ENCODE data around the gene MMP1. TPM values are rescaled to one million over a fixed set of nuclear protein-coding genes. Genes with fewer than 3 reads are reported as not detected.

Gene MMP1
- total RNA-seq, 1 experiment from 2014 or later: 0.35 TPM

DNA sequence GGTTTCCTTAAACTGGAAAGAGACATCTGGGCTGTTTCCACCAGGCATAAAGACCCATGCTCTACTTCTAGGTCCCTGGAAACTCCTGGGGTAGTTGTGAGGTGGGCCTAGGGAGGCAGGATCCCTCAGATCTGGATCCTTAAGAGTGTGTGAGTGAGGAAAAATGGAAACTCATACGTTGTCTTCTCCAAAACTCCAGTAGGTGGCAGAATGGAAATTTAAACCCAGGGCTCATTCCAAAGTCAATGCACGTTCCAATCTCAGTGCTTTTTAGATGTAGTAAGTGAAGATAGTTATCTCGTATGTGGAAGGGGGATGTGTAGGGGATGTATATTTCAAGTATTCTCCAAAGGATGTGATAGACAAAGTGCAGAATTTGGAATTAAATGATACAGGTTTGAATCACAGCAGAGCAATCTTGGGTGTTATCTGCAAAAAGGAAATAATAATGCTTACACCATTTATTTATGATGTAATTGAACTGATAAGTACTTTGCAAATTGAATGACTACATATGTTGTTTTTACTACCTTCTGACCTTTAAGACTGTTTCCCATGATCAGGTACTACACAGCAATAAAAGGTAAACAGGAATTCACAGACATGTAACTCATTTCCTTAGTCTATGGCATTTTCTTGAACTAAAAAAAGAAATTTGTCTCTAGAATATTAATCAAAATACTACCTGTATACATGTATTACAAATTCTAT is 13.1 kb upstream of the MMP1 start:
- BruUV-seq (replicated peaks): no TSS peak
- Histone ChIP-seq H3K4me1 (replicated peaks; ENCODE audit: insufficient read depth) (no peaks in the 10 kb centered on the region), H2AFZ (no peak overlapping the region), H3K79me2 (ENCODE audit: low read depth) (no peaks in the 10 kb centered on the region), H3K4me3 (no peak overlapping the region), H3K9me2 (ENCODE audit: insufficient read depth) (no peaks in the 10 kb centered on the region), H3K36me3 (ENCODE audit: low read depth) (no peaks in the 10 kb centered on the region), H3K4me2 (no peak overlapping the region), H3F3A (ENCODE audit: insufficient read depth, low read depth) (no peaks in the 10 kb centered on the region), H3K27me3 (ENCODE audit: insufficient read depth, low read depth) (no peaks in the 10 kb centered on the region), H4K20me1 (ENCODE audit: insufficient read depth) (no peaks in the 10 kb centered on the region), H3K9me3 (ENCODE audit: insufficient read depth, low read depth) (no peaks in the 10 kb centered on the region; the same call in 1 of the 2 replicates), H3K27ac (no peak overlapping the region)
- CTCF ChIA-PET: no interaction called here
- intact Hi-C loops (cut with micrococcal nuclease; ENCODE audit: unreplicated experiment): loop anchor here (1.0 to 5.0 kb wide), 3 partner anchors 79 to 244 kb away; no protein-coding TSS in a partner anchor
- DNase-seq: no peak
- POLR2A ChIA-PET (ENCODE audit: unreplicated experiment): no interaction called here
- TF ChIP-seq EZH2 (IDR thresholded peaks at IDR 0.05; ENCODE audit: low read depth): no peak
- TF ChIP-seq, protein P1, sequence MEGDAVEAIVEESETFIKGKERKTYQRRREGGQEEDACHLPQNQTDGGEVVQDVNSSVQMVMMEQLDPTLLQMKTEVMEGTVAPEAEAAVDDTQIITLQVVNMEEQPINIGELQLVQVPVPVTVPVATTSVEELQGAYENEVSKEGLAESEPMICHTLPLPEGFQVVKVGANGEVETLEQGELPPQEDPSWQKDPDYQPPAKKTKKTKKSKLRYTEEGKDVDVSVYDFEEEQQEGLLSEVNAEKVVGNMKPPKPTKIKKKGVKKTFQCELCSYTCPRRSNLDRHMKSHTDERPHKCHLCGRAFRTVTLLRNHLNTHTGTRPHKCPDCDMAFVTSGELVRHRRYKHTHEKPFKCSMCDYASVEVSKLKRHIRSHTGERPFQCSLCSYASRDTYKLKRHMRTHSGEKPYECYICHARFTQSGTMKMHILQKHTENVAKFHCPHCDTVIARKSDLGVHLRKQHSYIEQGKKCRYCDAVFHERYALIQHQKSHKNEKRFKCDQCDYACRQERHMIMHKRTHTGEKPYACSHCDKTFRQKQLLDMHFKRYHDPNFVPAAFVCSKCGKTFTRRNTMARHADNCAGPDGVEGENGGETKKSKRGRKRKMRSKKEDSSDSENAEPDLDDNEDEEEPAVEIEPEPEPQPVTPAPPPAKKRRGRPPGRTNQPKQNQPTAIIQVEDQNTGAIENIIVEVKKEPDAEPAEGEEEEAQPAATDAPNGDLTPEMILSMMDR (conservative IDR thresholded peaks at IDR 0.05): peak; percentile 77

DNA sequence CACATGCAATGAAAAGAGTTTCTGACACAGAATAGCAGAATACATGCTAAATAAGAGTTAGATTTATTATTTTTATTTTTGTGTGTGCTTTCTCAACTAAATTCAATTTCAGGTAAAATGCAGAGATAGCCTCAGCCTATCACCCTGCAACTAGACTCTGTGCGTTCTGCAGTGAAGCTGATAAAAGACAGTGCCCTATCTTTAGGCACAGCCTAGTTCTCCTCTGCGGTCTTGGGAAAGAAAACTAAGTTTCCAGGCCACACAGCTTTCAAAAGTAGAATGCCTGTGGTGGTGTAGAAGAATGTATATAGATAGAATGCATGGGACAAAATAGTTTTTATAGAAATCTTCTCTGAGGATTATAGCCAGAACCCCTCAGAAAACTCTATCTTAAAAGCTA is 12.0 kb upstream of the MMP1 start:
- intact Hi-C loops (cut with micrococcal nuclease; ENCODE audit: unreplicated experiment): loop anchor here (5.0 to 10.0 kb wide), 2 partner anchors 78 to 105 kb away; no protein-coding TSS in a partner anchor
- H3K9me2 ChIP-seq (ENCODE audit: insufficient read depth): no peaks in the 10 kb centered on the region
- H3K4me3 ChIP-seq: no peak overlapping the region
- POLR2A ChIA-PET (ENCODE audit: unreplicated experiment): no interaction called here
- H3K36me3 ChIP-seq (ENCODE audit: low read depth): no peaks in the 10 kb centered on the region
- H3K79me2 ChIP-seq (ENCODE audit: low read depth): no peaks in the 10 kb centered on the region
- H3K4me2 ChIP-seq: no peak overlapping the region
- H3K4me1 ChIP-seq (replicated peaks; ENCODE audit: insufficient read depth): no peaks in the 10 kb centered on the region
- H4K20me1 ChIP-seq (ENCODE audit: insufficient read depth): no peaks in the 10 kb centered on the region
- no peaks in the 10 kb centered on the region for H3F3A ChIP-seq (ENCODE audit: insufficient read depth, low read depth)
- no TSS peak for BruUV-seq (replicated peaks)
- H3K27ac ChIP-seq: no peak overlapping the region
- no peaks in the 10 kb centered on the region for H3K9me3 ChIP-seq (ENCODE audit: insufficient read depth, low read depth)
- CTCF ChIA-PET: interaction anchor here (1.0 kb wide), 1 partner anchor 9 kb away, joined by 3 read pairs; no protein-coding TSS in a partner anchor
- no peak for TF ChIP-seq EZH2 (IDR thresholded peaks at IDR 0.05; ENCODE audit: low read depth)
- TF ChIP-seq, protein P1 (conservative IDR thresholded peaks at IDR 0.05): no peak
- no peaks in the 10 kb centered on the region for H3K27me3 ChIP-seq (ENCODE audit: insufficient read depth, low read depth)
- no peak overlapping the region for H2AFZ ChIP-seq
- no peak for DNase-seq

DNA sequence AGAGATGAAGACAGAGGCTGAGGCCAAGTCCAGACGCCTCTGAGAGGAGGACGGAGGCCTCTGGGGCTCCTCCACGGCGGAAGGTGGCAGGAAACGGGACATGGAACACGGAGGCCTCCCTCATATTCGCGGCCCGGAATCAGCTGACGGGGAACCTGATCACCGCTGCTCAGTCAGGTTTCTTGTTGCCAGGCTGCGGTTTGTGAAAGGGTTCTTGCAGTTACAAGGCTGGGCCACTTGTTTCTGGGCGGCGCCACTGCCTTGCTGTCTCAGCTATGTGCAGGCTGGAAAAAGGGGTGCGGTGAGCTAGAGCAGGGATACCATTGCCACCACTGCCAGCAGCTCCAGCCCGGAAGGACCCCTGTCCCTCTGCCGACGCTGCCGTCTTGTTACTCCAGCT is 10.0 kb upstream of the MMP1 start:
- Histone ChIP-seq H3K9me3 (ENCODE audit: insufficient read depth, low read depth) (no peaks in the 10 kb centered on the region), H3F3A (ENCODE audit: insufficient read depth, low read depth) (no peaks in the 10 kb centered on the region), H3K4me1 (replicated peaks; ENCODE audit: insufficient read depth) (no peaks in the 10 kb centered on the region), H3K4me2 (no peak overlapping the region), H3K9me2 (ENCODE audit: insufficient read depth) (no peaks in the 10 kb centered on the region), H3K36me3 (ENCODE audit: low read depth) (no peaks in the 10 kb centered on the region), H2AFZ (no peak overlapping the region), H3K79me2 (ENCODE audit: low read depth) (no peaks in the 10 kb centered on the region), H3K27me3 (ENCODE audit: insufficient read depth, low read depth) (no peaks in the 10 kb centered on the region), H3K27ac (no peak overlapping the region), H3K4me3 (no peak overlapping the region), H4K20me1 (ENCODE audit: insufficient read depth) (no peaks in the 10 kb centered on the region)
- peak; percentile 43 to 52 for DNase-seq
- intact Hi-C loops (cut with micrococcal nuclease; ENCODE audit: unreplicated experiment): loop anchor here (10.0 kb wide), 1 partner anchor 107 kb away; no protein-coding TSS in a partner anchor
- ChIA-PET POLR2A (ENCODE audit: unreplicated experiment) (no interaction called here), CTCF (no interaction called here)
- TF ChIP-seq EZH2 (IDR thresholded peaks at IDR 0.05; ENCODE audit: low read depth): no peak
- TF ChIP-seq, protein P1 (conservative IDR thresholded peaks at IDR 0.05): peak; percentile 57; the same call in 1 of the 2 replicates
- no TSS peak for BruUV-seq (replicated peaks)
